Thymus (tissue), 11 donors: ENCODE data around the gene RNF150. TPM values are rescaled to one million over a fixed set of nuclear protein-coding genes. Genes with fewer than 3 reads are reported as not detected.

Experiments
- DNase-seq, 9 donors: peaks; one replicate each; pipeline ENCODE4 v3.0.0-alpha.2; 2013; ENCODE audit warnings: low spot score in 9 of 9, low read depth in 6 of 9, missing footprints in 1 of 9
- H3K27ac ChIP-seq, 2 donors: one replicate each; pipeline ENCODE4 v1.5.1; 2013; ENCODE audit warnings: control low read depth in 1 of 2, low read depth in 1 of 2, low read length in 1 of 2, mild to moderate bottlenecking in 1 of 2, moderate library complexity in 1 of 2
- H3K27me3 ChIP-seq, 2 donors: one replicate each; pipeline ENCODE4 v1.5.1; 2013; ENCODE audit warnings: low read length in 1 of 2; ENCODE audit not compliant: control insufficient read depth in 2 of 2, insufficient read depth in 1 of 2
- H3K36me3 ChIP-seq, 2 donors: one replicate each; pipeline ENCODE4 v1.5.1; 2013; ENCODE audit warnings: low read length in 1 of 2, mild to moderate bottlenecking in 1 of 2, moderate library complexity in 1 of 2; ENCODE audit not compliant: control insufficient read depth in 2 of 2, insufficient read depth in 2 of 2
- H3K4me1 ChIP-seq, 2 donors: one replicate each; pipeline ENCODE4 v1.5.1; 2013; ENCODE audit warnings: low read length in 2 of 2; ENCODE audit not compliant: control insufficient read depth in 2 of 2, insufficient read depth in 2 of 2
- H3K4me3 ChIP-seq, 2 donors: one replicate each; pipeline ENCODE4 v1.5.1; 2013; ENCODE audit warnings: low read length in 2 of 2, control low read depth in 1 of 2, mild to moderate bottlenecking in 1 of 2
- H3K9me3 ChIP-seq, 2 donors: one replicate each; pipeline ENCODE4 v1.5.1; 2013; ENCODE audit warnings: low read length in 1 of 2, mild to moderate bottlenecking in 1 of 2; ENCODE audit not compliant: control insufficient read depth in 2 of 2, insufficient read depth in 1 of 2
- WGBS: extraction: QIAGEN DNeasy Blood & Tissue Kit; methylation state at CpG from one replicate; pipeline ENCODE4 v1.1.7; 2013; 5-methylcytosine and 5-hydroxymethylcytosine counted together
- polyA plus RNA-seq: library from polyadenylated mRNA; stranded (reverse); fragments of 200-250 nt; gene quantifications from one replicate; pipeline ENCODE4 v1.2.3, GENCODE V29; 2013
- total RNA-seq: library from RNA; stranded (reverse); fragments of 120-200 nt; gene quantifications from one replicate; pipeline ENCODE4 v1.2.4, GENCODE V29; 2013
- donor health status: healthy.

RNF150 gene
- total and polyA plus RNA-seq, 2 donors = 1.4 to 2.9 TPM

GRCh38 chr4:140851804-140852203 lies 281.5 kb downstream of the RNF150 start:
- Histone ChIP-seq H3K36me3 (no peaks in the 10 kb centered on the region), H3K9me3 (no peaks in the 10 kb centered on the region), H3K4me1 (no peaks in the 10 kb centered on the region), H3K27ac (no peak overlapping the region), H3K4me3 (no peak overlapping the region), H3K27me3 (no peaks in the 10 kb centered on the region)
- WGBS = 94% methylated on average over 1 of the region's 1 CpG
- DNase-seq = no peak

GRCh38 chr4:140851032-140851636 lies 282.1 kb downstream of the RNF150 start:
- peak; percentile 16 to 77 (median 36) for DNase-seq
- 4% methylated on average over 6 of the region's 6 CpGs for WGBS

GRCh38 chr4:140849526-140849925 lies 283.7 kb downstream of the RNF150 start:
- Histone ChIP-seq H3K4me3 (no peak overlapping the region), H3K36me3 (no peaks in the 10 kb centered on the region), H3K27me3 (no peaks in the 10 kb centered on the region), H3K9me3 (no peaks in the 10 kb centered on the region), H3K27ac (no peak overlapping the region), H3K4me1 (no peaks in the 10 kb centered on the region)
- no peak for DNase-seq
- 98% methylated on average over 1 of the region's 1 CpG for WGBS

More at GRCh38 chr4:140851032-140851636, 282.1 kb downstream of the RNF150 start:
- Histone ChIP-seq H3K27ac (no peak overlapping the region), H3K36me3 (no peaks in the 10 kb centered on the region), H3K27me3 (no peaks in the 10 kb centered on the region), H3K9me3 (no peaks in the 10 kb centered on the region), H3K4me1 (no peaks in the 10 kb centered on the region), H3K4me3 (no peak overlapping the region)

GRCh38 chr4:140846736-140847135 lies 286.5 kb downstream of the RNF150 start:
- no peak overlapping the region for H3K27ac ChIP-seq
- no peaks in the 10 kb centered on the region for H3K36me3 ChIP-seq
- no peak overlapping the region for H3K4me3 ChIP-seq
- H3K27me3 ChIP-seq = no peaks in the 10 kb centered on the region
- no peaks in the 10 kb centered on the region for H3K9me3 ChIP-seq
- H3K4me1 ChIP-seq = no peaks in the 10 kb centered on the region
- no peak for DNase-seq

- Histone ChIP-seq H3K27me3 (no peaks in the 10 kb centered on the region), H3K4me1 (no peaks in the 10 kb centered on the region), H3K4me3 (no peak overlapping the region), H3K9me3 (no peaks in the 10 kb centered on the region), H3K36me3 (no peaks in the 10 kb centered on the region), H3K27ac (no peak overlapping the region)
- DNase-seq = no peak
- WGBS = 91% methylated on average over 1 of the region's 1 CpG
Observed at GRCh38 chr4:140844061-140844460, 289.2 kb downstream of the RNF150 start.

- H3K9me3 ChIP-seq = no peaks in the 10 kb centered on the region
- DNase-seq = no peak
- no peak overlapping the region for H3K4me3 ChIP-seq
- H3K36me3 ChIP-seq = no peaks in the 10 kb centered on the region
- 95% methylated on average over 2 of the region's 2 CpGs for WGBS
- H3K27ac ChIP-seq = no peak overlapping the region
- H3K27me3 ChIP-seq = no peaks in the 10 kb centered on the region
- no peaks in the 10 kb centered on the region for H3K4me1 ChIP-seq
Observed at GRCh38 chr4:140841186-140841585, 292.1 kb downstream of the RNF150 start.

- Histone ChIP-seq H3K27ac (no peak overlapping the region), H3K27me3 (no peaks in the 10 kb centered on the region), H3K4me1 (no peaks in the 10 kb centered on the region), H3K9me3 (no peaks in the 10 kb centered on the region), H3K4me3 (no peak overlapping the region), H3K36me3 (no peaks in the 10 kb centered on the region)
- DNase-seq = no peak
- WGBS = 89% methylated on average over 4 of the region's 4 CpGs
Observed at GRCh38 chr4:140839888-140840790, 293.1 kb downstream of the RNF150 start.

GRCh38 chr4:140839406-140839805 lies 293.9 kb downstream of the RNF150 start:
- 97% methylated on average over 4 of the region's 4 CpGs for WGBS
- H3K27ac ChIP-seq = no peak overlapping the region

GRCh38 chr4:140837736-140838135 lies 295.5 kb downstream of the RNF150 start:
- no peak for DNase-seq
- Histone ChIP-seq H3K4me1 (no peaks in the 10 kb centered on the region), H3K36me3 (no peaks in the 10 kb centered on the region)

More at GRCh38 chr4:140839406-140839805, 293.9 kb downstream of the RNF150 start:
- Histone ChIP-seq H3K27me3 (no peaks in the 10 kb centered on the region), H3K4me3 (no peak overlapping the region), H3K36me3 (no peaks in the 10 kb centered on the region), H3K9me3 (no peaks in the 10 kb centered on the region), H3K4me1 (no peaks in the 10 kb centered on the region)
- no peak for DNase-seq

More at GRCh38 chr4:140837736-140838135, 295.5 kb downstream of the RNF150 start:
- no peaks in the 10 kb centered on the region for H3K27me3 ChIP-seq
- no peak overlapping the region for H3K27ac ChIP-seq
- H3K9me3 ChIP-seq = no peaks in the 10 kb centered on the region
- H3K4me3 ChIP-seq = no peak overlapping the region
